Loucy (cell line): ENCODE measurements around the gene PARD6G.

Experiments
- EZH2phosphoT487 ChIP-seq: fragments of 200-600 bp; IDR thresholded peaks from 2 replicates; pipeline ENCODE4 v1.6.1; 2018; ENCODE audit warnings: antibody characterized with exemption, mild to moderate bottlenecking, moderate library complexity, borderline replicate concordance
- TF ChIP-seq, protein P1 (sequence below): fragments of 200-600 bp; sonication (generic); conservative IDR thresholded peaks from 2 replicates; pipeline ENCODE4 v1.5.1; 2014; ENCODE audit warnings: mild to moderate bottlenecking, antibody characterized with exemption, low read length

DNA sequence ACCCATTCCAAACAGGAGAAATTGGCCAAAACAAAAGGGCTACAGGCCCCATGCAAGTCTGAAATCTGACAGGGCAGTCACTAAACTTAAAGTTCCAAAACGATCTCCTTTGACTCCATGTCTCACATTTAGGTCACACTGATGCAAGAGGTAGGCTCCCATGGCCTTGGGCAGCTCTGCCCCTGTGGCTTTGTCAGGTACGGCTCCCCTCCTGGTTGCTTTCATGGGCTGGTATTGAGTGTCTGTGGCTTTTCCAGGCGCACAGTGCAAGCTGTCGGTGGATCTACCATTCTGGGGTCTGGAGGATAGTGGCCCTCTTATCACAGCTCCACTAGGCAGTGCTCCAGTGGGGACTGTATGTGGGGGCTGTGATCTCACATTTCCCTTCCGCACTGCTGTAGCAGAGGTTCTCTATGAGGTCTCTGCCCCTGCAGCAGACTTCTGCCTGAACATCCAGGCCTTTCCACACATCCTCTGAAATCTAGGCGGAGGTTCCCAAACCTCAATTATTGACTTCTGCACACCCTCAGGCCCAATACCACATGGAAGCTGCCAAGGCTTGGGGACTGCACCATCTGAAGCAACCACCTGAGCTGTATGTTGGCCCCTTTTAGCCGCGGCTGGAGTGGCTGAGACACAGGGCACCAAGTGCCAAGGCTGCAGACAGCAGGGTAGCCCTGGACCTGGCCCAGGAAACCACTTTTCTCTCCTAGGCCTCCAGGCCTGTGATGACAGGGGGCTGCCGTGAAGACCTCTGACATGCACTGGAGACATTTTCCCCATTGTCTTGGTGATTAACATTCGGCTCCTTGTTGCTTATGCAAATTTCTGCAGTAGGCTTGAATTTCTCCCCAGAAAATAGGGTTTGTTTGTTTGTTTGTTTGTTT lies 28.7 kb downstream of the PARD6G start:
- TF ChIP-seq, protein P1, sequence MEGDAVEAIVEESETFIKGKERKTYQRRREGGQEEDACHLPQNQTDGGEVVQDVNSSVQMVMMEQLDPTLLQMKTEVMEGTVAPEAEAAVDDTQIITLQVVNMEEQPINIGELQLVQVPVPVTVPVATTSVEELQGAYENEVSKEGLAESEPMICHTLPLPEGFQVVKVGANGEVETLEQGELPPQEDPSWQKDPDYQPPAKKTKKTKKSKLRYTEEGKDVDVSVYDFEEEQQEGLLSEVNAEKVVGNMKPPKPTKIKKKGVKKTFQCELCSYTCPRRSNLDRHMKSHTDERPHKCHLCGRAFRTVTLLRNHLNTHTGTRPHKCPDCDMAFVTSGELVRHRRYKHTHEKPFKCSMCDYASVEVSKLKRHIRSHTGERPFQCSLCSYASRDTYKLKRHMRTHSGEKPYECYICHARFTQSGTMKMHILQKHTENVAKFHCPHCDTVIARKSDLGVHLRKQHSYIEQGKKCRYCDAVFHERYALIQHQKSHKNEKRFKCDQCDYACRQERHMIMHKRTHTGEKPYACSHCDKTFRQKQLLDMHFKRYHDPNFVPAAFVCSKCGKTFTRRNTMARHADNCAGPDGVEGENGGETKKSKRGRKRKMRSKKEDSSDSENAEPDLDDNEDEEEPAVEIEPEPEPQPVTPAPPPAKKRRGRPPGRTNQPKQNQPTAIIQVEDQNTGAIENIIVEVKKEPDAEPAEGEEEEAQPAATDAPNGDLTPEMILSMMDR = no peak
- TF ChIP-seq EZH2phosphoT487 = no peak
